Amygdala (tissue), 56 donors: ENCODE data around the gene XPNPEP1.
A peak's percentile ranks its signal among the peaks of the same experiment; 100 is the strongest.

Source experiments
- DNase-seq, 56 donors: peaks; one replicate each; lab custom pipeline; 2025; lab: John Stamatoyannopoulos, UW

XPNPEP1 gene

DNA sequence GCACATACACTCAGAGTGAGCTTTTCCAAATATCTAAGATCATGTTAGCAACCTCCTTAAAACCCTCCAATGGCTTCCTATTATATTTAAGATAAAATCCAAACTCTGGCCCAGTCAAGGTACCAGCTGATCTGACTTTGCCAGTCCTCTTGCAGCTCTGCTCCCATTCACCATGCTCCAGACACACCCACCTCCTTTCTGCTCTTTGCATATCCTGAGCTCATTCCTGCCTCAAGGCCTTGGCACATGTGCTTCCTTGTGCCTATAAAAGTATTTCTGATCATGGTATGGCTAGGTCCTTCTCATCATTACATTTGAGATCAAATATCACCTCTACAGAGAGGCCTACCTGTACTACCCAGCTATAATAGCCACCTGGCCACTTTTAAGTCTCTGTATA is 27.5 kb downstream of the XPNPEP1 start:
- DNase-seq = peak in 1 of 56 donors; percentile 51

DNA sequence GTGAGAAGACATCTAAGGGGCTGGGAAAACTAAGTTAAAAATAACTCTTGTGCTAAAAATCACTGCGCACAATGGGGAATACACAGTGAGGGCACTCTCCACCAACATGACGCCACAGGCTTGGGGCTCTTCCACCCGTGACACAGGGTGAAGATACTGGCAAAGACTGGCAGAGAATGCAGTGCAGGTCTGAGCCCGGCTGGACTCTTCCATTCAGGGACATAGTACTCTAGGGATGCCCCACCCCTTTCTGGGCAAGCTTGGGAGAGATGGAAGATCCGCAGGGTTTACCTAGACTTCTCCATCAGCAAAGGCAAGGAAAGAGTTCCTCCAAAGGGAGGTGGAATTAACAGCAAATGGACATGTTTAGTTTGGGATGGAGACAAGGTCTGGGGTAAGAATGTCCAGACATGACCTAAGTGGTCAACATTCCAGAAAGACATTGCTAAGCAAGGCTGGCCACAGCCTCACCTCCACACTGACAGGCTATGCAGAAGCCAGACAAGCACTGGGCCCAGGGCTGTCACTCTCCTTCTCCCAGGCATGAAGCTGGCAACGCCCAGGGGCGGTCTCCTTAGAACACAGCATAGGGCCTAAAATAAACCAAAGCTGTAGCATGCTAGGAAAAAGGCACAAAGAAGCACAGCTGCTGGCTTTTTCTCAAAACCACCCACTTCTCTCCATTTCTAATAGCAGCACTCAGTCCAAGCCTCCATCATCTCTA is 28.1 kb downstream of the XPNPEP1 start:
- peak in 33 of 56 donors; percentile 12 to 74 (median 45) for DNase-seq

DNA sequence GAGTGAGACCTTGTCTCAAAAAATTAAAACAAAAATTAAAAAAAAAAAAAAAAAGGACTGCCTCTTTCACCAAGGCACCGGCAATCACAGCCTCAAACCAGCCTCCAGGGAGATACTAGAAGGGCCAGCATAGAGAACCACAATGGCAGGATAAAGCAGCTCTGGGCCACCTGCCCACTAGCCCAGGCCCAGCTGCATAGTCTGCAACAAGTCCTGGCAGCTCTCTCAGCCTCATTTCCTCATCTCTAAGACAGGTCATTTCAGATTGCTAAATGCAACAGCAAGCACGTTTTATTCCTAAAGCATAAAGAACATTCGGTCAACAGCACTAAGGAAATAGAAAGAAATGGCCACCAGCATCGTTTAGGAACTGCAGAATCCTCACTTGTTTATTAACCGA is 28.8 kb downstream of the XPNPEP1 start:
- DNase-seq = peak in 41 of 56 donors; percentile 4 to 81 (median 42)

DNA sequence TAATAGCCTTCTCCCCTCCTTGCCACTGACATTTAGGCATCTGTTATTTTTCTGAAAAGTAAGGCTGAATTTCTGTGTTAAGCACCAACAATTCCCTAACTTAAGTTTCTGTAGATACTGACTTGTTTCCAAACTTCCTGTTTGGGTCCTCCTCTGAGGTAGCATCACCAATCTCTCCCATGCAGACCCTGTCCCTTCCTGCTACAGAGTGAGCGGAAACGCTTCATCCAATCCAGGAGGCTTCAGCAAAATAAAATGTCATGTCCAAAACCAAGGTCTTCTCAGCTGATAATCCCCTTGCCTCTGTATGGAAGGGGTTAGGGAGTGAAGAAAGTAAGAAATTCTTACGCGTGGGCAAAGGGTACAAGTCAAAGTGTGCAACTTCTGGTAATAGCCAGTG is 29.9 kb downstream of the XPNPEP1 start:
- DNase-seq = no peak

DNA sequence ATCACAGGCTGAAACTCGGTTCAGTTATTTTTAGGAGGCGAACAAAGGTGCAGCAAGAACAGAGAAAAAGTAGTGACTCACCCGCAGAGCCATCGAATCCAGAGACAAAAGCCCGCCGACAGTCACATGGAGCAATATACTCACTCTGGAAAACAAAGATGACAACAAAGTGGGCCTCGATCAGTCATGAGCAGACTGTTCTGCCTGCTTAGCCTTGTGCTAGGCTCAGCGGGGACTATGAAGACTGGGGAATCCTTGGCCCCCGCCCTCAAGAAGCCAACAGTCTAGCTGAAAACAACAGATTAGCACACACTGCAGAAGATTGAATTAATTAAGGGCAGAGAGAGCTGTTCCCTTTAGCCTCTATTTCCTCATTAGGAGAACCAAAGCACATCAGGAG is 30.4 kb downstream of the XPNPEP1 start:
- peak in 25 of 56 donors; percentile 8 to 59 (median 23) for DNase-seq

DNA sequence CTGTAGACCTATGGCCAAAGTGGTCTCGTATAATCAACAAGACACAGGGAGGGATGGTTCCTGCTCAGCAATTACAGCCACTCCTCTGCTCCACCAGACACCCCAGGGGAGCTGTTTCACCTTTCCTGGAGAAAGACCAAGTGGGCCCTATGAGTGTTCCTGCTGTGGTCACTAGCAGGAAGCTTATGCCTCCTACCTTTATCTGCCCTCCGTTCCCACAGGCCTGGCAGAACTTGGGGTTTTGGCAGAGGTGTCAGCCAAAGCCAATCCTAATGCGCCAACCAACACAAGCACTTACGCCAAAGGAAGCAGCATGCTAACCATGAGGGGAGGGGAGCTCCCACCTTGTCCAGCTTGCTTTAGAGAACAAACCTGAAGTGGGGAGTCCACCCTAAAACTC is 31.2 kb downstream of the XPNPEP1 start:
- no peak for DNase-seq

DNA sequence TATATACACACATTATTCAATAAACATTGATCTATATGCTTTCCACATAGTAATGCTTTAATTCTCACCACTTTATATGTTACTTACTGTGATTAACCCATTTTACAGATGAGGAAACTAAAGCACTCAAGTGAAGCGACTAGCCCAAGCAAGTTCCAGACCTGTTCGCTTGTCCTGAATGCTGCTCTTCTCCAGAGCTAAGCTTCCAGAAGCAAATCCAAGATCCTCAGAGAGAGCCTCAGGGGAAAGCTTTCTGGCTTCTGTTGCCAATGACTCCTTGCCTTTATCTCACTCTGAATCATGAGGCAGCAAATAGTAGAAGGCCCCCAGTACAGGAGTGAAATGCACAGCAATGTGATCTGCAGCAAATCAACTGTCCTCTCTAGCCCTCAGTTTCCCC is 32.2 kb downstream of the XPNPEP1 start:
- no peak for DNase-seq

DNA sequence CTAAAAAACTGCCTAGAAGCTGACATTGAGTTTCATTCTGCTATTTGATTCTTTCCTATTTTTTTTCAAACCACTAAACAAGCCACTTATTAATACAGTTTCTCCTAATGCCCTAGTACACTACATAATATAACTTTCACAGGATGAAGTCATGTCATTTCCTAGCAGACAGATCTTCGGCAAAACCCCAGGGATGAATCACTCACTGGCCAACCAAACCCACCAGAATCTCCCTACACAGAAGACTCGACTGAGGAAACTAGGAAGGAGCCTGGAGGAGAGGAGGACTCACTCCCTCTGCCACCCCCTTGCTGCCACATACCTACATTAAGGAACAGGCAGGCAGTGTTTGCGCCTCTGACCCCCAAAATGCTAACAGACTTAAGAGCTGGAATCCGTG is 33.4 kb downstream of the XPNPEP1 start:
- no peak for DNase-seq

DNA sequence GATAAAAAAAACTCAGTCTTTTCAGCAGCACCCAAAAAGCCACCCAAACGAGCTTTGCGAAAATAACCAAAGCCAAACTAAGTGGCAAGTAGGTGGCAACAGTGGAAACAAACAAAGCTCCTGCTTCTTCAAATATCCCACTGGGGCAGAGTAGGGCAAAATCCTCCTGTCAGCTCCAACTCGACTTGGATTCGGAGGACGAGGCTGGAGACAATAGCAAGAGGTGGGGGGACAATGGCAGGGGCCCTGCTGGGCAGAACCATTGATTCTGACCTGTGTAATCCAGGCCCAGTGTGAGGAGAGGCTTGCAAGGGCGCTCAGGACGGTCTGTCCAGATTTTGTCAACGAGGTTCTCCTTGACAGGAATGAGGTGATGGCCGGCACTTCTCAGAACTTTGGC is 35.5 kb downstream of the XPNPEP1 start:
- no peak for DNase-seq

DNA sequence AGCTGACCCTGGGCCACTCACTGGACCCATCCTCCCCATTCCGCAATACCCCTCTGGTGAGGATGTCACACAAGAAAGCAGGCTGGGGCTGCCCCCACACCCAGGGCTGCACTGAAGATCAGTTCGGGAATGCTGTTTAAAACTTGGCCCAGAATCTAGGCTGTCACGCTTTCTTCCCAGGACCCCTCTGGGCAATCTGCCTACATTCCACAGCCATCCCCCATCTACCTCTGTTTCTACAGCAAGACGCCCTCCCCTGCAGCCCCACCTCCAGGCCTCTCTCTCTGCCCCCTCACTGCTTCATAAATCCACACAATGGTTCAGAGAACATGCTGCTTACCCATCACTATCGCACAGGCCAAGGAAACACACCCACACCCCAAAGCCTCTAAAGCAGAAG is 36.1 kb downstream of the XPNPEP1 start:
- DNase-seq = no peak

DNA sequence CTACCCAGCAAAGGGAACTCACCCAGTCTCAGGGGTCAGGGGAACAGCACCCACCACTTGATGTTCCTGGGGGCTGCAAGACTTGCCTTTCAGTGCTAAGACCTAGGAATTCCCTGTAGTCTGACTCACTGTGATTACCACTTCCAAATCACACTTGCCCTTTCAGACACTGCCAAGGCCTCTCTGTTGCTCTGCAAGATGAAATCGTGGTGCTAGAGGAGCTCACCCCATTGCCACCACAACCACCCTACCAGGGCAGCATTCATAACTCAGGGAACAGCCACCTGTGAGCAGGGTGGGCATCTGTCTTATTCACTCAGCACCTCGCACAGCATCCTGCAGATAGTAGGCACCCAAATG is 36.5 kb downstream of the XPNPEP1 start:
- no peak for DNase-seq

DNA sequence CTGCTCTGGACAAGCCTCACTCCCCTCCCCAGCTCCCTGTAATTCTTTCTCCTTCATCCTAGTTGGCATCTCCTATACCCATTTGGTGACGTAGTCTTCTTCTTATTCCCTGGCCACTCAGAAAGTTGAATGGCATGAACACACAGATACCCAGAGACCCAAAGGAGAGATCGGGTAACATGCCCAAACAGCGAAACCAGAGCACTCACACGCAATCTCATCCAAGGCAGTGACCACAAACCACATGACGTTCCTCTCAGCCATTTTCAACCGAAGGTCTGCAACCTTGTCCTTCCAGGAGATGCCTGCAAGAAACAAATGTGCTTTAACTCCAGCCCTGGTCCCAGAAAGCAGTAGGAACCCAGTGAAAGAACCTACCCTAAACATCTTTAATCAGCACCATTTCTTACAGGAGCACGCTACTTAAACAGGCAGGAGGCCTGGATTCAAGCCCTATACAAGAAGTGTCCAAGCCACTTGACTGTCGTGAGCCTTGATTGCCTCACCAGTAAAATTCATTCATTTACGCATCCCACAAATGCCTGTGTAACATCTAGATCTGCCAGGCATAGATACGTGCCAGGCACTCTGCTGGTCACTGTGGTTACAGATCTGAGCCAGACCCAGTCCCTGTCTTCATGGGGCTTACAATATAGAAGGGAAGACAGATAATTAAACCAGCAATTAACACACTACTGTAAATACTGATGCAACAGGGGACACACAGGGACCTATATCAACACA is 37.1 kb downstream of the XPNPEP1 start:
- no peak for DNase-seq

DNA sequence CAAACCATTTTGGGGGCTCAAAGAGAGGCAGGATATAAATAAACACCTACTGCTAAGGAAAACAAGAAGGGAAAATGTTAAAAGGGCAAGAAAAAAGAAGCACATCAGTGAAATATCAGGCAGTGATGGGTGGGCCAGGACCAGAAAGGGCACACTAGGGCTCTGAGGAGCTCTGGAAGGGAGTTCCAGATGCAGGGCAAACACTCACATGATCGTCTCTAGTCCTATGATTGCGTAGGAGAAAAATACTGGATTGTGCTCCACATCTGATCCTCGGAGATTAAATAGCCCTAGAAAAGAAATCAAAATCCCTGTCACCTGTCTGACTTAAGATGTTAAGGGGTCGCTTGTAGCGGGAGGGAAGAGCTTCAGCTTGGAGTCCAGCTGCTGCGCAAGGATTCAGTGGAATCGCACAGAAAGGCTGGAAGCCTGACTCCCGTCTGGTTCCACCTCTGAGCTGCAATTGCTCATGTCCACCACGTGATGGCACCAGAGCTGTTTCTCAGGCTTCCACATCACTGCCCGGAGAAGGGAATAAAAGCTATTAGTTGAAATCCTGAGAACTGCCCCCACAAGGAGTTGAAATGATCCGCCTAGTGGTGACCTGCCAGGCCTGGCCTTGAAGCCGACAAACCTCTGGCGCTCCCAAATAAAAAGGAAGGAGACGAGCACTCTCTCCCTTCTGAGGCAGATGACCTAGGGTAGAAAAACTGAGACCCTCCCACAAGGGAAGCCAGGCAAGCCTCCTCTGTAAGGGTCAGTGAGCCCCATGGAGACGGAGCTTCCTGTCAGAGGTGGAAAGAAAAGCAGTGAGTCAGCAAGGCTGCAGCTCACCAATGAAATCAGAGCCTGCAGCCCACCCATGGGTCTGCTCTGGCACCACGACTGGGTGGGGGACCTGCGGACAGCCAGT is 39.2 kb downstream of the XPNPEP1 start:
- peak in 55 of 56 donors; percentile 6 to 90 (median 64) for DNase-seq

DNA sequence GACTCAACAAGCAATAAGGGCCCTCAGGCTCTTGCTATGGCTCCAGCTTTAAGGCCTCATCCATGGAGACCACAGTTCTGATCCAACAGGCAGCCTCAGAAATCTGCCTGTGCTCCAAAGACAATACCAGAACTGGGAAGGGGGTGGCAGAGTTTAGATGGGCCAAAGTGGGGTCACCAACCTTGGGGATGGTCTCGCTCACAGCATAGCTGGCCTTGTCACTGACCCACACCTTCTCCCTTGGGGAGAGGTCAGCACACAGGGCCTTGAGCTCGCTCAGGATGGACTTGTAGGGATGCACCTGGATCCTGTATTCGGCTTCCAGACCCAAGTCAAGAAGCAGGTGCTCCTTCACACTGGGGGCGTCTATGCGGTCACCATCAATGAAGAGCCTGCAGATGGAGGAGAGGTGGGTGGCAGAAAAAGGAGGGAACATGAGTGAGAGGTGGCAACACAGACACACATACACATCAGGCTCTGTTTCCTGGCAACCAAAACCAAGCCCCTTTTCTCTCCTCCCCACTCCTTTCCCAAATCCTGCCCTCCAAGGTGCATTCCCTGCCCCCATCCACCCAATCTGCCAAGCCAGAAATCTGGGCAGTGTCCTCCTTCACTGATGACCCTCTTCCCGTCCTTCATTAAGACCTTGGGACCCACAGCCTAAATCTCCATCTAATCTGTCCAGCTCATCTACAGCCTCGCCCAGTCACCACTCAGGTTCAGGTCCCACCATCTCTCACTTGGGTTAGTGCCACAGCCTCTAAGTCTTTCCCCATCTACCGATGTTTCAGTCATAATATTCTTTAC is 40.9 kb downstream of the XPNPEP1 start:
- no peak for DNase-seq

DNA sequence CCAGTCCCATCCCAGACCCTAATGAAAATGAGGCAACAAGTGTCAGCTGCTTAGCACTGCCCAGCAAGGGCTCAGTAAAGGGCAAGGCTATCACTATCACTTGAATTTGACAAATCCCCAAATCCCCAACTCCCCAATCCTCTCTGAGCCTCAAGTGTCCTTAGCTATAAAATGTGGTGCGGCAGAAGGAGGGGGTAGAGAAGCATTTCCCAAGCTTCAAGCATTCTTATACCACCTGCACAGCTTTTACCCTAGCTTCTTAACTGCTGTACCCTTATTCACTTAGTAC is 41.6 kb downstream of the XPNPEP1 start:
- no peak for DNase-seq

DNA sequence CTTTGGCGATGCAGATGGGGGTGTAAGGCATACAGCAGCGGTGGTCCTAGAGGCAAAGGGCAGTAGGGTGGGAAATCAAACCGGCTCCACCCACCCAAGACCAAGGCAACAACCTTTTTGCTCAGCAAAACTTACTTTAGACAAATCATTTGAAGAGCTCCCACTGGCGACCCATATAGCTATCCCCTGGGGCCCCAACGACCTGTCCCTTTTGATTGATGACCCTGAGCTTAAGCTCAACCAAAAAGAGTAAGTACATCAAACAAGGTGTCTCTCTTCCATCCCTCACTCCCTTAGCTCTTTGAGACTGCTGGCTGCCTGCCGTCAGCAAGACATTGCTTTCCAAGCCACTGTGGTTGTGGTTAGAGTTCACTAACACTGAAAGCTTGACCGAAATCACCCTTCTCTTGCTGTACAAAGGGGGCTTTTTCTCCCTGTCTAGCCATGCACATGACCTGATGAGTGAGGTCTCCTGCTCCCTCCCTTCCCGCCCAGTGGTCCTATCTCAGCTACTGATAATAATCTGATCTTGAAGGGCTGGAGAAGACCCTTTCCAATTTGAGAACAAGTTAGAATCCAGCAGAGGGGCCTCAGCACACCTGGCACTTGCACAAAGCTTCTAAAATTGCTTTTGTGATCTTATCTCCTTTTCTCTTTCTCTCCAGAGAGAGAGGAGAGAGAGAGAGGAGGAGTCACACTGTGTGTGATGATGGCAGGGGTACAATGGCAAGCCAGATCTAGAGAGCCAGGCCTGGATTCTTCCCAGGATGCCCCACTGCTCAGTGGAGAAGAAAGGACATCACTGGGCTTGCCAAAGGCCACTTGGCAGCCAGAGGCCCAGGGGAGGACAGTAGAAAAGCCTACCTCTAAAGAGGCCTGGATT is 42.2 kb downstream of the XPNPEP1 start:
- DNase-seq = peak in 1 of 56 donors; percentile 25

DNA sequence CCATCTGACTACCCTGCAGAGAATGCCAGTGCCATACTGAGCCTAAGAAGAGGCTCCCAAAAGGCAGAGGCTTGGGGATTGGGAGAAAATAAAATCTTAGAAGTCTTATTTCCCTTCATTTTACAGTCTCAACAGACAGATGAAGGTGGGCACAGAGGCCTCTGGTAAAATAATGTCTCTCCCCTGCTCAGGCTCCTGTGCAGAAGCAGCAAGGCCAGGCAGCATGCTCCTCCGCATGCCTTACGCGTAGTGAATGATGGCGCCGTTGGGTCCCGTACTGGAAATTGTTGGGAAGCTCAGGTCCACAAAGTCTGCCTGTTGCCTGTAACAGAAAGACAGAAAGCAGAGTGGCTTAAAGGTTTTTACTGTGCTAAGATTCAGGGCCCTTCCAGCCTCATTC is 45.8 kb downstream of the XPNPEP1 start:
- no peak for DNase-seq

DNA sequence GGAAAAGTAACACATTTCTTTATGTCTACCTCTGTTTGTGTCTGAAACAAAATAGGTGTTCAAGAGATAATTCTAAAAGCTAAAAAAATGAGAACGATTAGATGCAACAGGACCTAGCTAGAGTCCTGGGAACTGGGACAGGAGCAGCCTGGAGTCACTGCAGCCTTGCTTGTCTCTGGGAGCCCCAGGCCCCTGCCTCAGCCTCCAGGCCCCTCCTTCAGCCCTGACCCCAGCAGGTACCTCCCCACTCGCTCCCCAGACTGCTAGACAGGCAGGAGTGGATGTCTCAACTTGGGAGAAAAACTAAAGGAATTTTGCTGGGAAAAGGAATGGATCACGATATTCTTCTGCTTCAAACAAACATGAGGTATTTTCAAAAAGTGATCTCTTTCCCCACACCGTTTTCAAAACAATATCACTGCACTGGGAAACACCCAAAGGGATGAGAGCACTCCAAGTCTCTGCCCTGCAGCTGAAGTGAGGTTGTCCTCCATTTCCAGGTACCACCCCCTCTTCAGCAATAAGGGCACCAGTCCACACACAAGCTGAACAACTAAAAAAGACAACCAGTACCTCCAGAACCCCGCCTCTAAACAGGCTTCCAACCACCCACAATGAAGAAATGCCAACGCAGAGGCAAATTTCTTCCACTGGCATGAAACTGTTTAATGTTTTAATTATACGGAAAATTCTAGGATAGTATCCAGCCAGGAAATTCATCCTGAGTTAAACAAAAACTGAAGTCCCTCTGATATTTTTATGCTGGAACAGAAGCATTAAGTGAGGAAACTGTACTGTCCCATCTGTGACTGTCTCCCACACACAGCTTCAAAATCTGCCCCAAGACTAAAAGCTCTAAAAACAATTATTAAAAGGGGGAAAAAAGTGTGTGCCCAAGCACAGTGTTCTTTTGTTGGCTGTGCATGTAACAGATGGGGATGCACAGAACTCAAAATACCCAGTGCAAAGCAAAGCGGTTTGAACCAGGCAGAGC is 47.2 kb downstream of the XPNPEP1 start:
- DNase-seq = peak in 2 of 56 donors; percentile 16 to 20
